Hepatic stellate cell (primary cell): ENCODE measurements around the gene MAB21L4.

ENCODE experiments used
- DNase-seq: peaks from one replicate; pipeline ENCODE4 v3.0.0; 2011; ENCODE audit warnings: low spot score

Gene MAB21L4

DNA sequence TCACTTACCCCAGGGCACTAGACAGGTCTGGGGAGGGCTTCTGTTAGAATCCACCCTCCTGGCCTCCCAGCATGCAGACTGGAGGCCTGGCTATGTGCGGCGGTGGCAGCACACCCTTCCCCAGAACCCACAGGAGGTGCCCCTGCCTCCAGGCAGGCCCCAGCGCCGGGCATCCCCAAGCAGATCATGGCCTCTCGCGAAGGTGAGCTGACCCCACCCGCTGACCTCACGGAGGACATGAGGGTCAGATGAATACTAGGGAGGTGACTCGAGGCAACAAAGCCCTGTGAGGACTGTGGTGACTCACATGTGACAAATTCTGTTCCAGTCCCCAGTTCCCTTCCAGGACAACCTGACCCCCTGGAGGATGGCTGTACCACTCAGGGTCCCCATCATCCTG is 1.9 kb downstream of the MAB21L4 start:
- DNase-seq = no peak

DNA sequence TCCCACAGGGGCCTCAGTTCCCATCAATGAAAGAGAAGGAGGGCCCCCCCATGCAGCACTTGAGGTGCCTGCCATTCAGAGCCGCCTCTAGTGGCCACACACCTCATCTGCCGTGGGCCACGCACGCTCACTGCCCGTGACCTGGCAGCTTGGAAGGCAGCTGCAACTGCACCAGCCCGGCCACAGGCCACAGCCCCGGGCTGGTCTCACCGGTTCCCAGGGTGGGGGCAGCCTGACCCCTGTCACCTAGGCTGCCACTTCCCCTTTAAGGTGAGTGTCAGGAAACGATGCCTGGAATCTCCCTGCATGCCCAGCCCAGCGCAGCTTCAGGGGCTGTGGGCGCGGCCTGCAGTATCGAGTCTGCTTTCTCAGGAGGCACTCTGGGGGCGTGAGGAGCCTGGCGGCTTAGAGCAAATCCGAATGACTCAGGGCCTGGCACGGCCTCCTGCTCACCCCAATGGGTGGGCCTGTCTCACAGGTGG is 2.6 kb downstream of the MAB21L4 start:
- no peak for DNase-seq

DNA sequence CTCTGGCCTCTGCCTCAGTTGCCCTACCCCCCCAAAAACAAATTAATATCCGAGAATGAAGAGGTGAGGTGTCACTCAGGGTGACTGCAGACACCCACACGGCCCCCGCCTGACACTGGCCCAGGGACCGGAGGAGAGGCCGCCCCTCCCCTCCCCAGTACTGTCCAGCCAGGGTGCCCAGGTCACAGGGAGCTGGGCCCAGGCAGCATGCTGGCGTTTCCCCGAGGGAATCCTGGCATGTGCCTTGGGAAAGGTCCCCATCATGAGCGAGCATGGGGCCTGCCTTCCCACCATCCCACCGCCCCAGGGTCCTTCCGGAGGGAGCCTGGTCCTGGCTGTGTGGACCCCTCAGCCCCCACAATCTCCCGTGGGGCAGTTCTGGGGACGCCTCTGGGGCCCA is 3.0 kb downstream of the MAB21L4 start:
- DNase-seq = no peak

DNA sequence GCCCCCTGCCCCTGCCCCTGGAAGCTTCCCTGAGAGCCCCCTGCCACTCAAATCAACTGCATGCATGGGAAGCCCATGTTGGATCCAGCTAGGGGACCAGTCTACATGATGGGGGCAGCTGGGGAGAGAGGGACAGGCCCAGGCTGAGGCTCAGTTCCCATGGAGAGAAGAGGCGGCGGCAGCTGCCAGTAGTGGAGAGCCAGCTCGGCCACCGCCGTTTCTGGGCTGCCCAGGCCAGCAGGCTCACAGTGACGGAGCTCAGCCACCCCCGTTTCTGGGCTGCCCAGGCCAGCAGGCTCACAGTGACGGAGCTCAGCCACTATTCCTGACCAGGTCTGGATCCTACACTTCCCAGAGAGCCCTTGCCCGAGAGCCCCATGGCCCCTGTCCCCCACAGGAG is 3.6 kb downstream of the MAB21L4 start:
- DNase-seq = no peak

GRCh38 chr2:240891492-240892340 is 4.2 kb downstream of the MAB21L4 start:
- DNase-seq = no peak

GRCh38 chr2:240890691-240891090 is 5.3 kb downstream of the MAB21L4 start:
- DNase-seq = no peak

DNA sequence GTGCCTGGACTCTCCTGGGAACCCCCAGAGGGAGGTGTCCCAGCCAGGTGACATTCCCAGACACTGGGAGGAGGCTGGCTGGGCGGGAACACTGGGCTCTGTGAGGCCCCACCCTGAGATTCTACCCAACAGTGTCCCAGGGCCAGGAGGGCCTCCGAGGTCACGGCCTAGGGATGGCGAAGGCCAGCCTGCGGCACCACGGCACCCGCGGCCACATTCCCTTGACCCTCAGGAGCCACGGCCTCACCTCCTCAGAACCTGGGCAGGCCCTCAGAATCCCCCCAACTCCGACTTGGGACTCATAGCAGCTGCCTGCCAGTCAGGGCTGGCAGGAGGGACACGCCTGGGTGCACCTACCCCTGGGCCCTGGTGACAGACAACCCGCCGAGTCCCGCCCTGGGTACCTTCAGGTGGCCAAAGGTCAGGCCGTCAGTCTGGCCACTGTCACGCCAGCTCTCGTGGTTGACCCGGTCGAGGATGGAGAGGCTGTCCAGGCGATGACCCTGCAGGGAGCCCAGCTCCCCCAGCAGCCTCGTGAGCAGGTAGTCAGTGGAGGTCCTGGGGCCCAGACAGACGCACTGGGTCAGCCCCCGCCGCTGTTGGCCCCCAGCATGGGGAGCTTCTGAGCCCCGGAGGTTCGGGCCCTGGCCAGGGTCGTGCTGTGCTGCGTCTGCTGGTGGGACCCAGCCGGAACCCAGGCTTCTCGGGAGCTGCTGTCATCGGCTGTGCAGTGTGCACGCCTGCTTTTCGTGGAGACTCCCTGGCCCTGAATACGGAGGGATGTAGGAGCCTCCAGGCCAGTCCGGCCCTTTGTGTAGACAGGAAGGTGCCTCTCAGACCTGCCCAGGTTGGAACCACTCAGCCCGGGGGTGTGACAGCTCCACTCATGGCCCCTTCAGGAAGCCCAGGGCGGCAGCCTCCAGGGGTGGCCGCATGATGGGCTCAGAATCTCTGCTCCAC is 6.1 kb downstream of the MAB21L4 start:
- DNase-seq = no peak

DNA sequence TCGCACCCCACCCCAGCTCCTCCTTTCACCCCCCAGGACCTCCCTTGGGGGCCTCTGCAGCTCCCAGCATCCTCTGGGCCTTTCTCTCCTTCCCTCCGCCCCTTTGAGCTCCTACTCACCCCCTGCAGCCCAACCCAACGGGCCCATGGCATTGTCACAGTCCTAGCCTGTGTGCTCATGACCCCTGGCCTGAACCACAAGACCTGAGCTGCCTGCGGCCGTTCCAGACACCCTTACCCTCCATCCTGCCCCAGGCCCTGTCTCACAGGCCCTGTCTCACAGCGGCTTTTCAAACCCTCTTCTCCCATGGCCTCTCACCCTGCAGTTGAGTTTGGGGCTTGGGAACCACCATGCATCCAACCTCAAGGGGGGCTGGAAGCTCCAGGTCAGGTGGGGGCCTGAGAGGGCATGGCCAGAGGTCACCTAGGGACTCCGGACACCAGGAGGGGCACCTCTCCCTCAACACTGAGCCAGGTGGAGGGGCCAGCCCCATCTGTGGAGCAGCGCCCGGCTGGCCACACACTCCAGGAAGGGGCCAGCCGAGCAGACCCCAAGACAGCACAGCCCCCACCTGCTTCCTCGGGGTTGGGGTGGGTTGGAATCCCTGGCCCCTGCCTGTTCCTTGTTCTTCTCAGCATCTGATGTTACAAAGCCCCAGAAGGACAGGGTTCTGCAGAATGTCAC is 6.9 kb downstream of the MAB21L4 start:
- no peak for DNase-seq

GRCh38 chr2:240888130-240888889 is 7.6 kb downstream of the MAB21L4 start:
- DNase-seq = no peak

GRCh38 chr2:240887631-240888030 is 8.3 kb downstream of the MAB21L4 start:
- no peak for DNase-seq

- no peak for DNase-seq
Measured at GRCh38 chr2:240886678-240887609, 9.0 kb downstream of the MAB21L4 start.

- no peak for DNase-seq
Measured at GRCh38 chr2:240886023-240886565, 9.9 kb downstream of the MAB21L4 start.

DNA sequence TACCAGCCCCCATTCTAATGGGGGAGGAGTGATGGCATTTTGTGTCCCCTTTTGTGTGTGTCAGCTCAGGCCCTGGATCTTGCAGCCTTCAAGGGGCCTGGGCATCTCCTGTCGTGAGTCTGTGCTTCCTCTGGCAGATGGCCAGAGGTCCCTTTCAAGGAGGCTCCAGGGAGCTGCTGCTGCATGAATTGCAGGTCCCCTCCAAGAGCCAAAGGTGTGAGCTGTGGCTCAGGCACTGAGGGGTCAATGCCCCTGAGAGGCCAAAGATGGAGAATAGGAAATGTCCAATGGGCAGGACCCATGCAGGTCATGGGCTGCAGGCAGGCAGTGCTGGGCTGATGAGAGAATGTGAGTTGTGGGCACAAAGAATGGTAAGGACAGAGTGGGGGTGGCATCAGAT is 10.4 kb downstream of the MAB21L4 start:
- DNase-seq = no peak

DNA sequence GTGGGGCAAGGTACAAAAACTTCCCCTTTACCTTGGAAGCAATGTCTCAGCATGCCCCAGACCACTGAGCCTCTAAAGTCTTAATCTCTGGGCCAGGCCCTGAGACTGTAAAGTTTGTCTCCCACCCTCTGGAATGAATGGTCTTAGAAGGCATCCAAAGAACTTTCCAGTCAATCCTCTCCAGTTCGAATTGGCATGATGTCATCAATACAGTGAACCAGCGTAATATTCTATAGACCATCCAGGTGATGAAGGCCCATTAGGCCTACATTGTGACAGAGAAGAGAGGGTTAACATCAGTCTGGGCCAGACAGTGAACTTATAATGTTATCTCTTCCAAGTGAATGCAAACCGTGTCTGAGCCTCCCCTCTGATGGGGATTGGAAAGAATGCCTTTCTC is 11.2 kb downstream of the MAB21L4 start:
- no peak for DNase-seq

- DNase-seq = no peak
Measured at GRCh38 chr2:240884221-240884620, 11.7 kb downstream of the MAB21L4 start.

- no peak for DNase-seq
Measured at GRCh38 chr2:240881913-240882312, 14.0 kb downstream of the MAB21L4 start.

DNA sequence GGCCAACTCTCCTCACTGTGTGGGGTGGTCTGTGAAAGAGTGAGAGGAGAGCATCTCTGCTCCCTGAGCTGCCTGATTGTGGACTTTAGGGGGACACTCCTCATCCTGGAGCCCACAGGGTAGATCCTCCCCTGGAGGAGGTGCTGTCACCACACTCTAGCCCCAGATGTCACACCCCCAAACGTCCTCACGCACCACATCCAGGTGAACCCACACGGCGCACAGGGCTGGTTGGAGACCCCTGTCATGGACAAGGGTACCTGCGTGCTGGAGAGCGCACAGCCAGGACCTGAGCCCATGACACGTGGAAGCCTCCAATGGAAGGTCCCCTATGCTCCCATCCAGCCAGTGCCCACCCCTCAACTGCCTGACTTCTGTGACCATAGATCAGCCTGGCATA is 16.9 kb downstream of the MAB21L4 start:
- DNase-seq = no peak

DNA sequence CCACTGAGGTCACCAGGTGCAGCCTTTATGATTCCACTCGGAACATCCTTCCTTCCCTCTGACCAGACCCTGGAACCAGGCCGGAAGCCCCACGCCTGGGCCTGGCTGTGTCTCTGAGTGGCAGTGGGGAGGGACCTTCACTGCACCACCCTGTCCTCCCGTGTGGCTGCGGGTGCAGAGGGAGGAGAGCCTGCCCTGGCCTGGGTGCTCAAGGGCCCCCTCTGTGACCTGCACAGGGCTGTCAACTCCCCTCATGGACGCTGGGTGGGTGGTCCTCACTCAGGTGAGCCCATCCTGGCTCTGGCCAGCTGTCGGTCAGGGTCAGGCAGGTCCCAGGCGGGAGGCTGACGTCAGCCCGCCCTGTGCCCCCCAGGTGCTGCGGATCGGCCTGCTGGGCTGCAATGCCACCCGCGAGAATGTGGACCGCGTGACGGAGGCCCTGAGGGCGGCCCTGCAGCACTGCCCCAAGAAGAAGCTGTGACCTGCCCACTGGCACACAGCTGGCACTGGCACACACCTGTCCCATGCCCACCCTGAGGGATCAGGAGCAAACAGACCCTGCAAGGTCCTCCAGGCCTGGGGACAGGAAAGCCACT is 17.5 kb downstream of the MAB21L4 start:
- DNase-seq = no peak

GRCh38 chr2:240877460-240878340 is 18.3 kb downstream of the MAB21L4 start:
- DNase-seq = no peak
